NB4 (cell line): Measurements from ENCODE around the gene CCDC88C.

Source experiments
- DNase-seq: peaks from one replicate; pipeline ENCODE4 v3.0.0; 2010; ENCODE audit warnings: low read depth
- H3K4me3 ChIP-seq: one replicate; pipeline ENCODE4 v1.5.1; 2011; ENCODE audit warnings: mild to moderate bottlenecking, low read depth, low read length, moderate library complexity
- CTCF ChIP-seq: IDR thresholded peaks from one replicate; pipeline ENCODE4 v1.5.1; 2012; ENCODE audit warnings: low read depth, low read length
- MAX ChIP-seq: IDR thresholded peaks from 2 replicates; pipeline ENCODE4 v1.6.1; 2011; ENCODE audit warnings: low read depth, low read length
- MYC ChIP-seq: IDR thresholded peaks from 2 replicates; pipeline ENCODE4 v1.6.1; 2011; ENCODE audit warnings: low read depth, low read length
- POLR2A ChIP-seq: IDR thresholded peaks from 2 replicates; pipeline ENCODE4 v1.6.1; 2011; ENCODE audit warnings: mild to moderate bottlenecking; ENCODE audit not compliant: insufficient read length; ENCODE audit errors: extremely low read depth

Gene CCDC88C

GRCh38 chr14:91298576-91298975, 119.0 kb downstream of the CCDC88C start:
- no peak overlapping the region for H3K4me3 ChIP-seq
- no peak for DNase-seq
- no peak for TF ChIP-seq MYC
- TF ChIP-seq CTCF: no peak
- no peak for TF ChIP-seq POLR2A
- TF ChIP-seq MAX: no peak

- DNase-seq: no peak
- no peak for TF ChIP-seq MYC
- no peak for TF ChIP-seq POLR2A
- TF ChIP-seq CTCF: no peak
- no peak for TF ChIP-seq MAX
- H3K4me3 ChIP-seq: no peak overlapping the region
These were observed 120.4 kb downstream of the CCDC88C start for GRCh38 chr14:91297081-91297711.

- H3K4me3 ChIP-seq: no peak overlapping the region
- TF ChIP-seq MYC: no peak
- TF ChIP-seq MAX: no peak
- no peak for TF ChIP-seq CTCF
- TF ChIP-seq POLR2A: no peak
- no peak for DNase-seq
These were observed 121.5 kb downstream of the CCDC88C start for GRCh38 chr14:91295851-91296796.

GRCh38 chr14:91295276-91295845, 122.3 kb downstream of the CCDC88C start:
- no peak overlapping the region for H3K4me3 ChIP-seq
- TF ChIP-seq MYC (no peak), CTCF (no peak), POLR2A (no peak), MAX (no peak)
- no peak for DNase-seq

GRCh38 chr14:91294153-91294552, 123.5 kb downstream of the CCDC88C start:
- H3K4me3 ChIP-seq: no peak overlapping the region
- no peak for DNase-seq
- TF ChIP-seq CTCF (no peak), MAX (no peak)
